NCI-H128 (cell line): Measurements from ENCODE around the gene ITGAD.
"Not testable (repeated sequence)": the region's sequence is repeated elsewhere in the genome, so short reads cannot be mapped to it uniquely, and the experiment has no call there.

ENCODE experiments used
- DNase-seq: peaks from one replicate; lab custom pipeline; 2025; ENCODE audit not compliant: unreplicated experiment; lab: John Stamatoyannopoulos, UW

Gene ITGAD

DNA sequence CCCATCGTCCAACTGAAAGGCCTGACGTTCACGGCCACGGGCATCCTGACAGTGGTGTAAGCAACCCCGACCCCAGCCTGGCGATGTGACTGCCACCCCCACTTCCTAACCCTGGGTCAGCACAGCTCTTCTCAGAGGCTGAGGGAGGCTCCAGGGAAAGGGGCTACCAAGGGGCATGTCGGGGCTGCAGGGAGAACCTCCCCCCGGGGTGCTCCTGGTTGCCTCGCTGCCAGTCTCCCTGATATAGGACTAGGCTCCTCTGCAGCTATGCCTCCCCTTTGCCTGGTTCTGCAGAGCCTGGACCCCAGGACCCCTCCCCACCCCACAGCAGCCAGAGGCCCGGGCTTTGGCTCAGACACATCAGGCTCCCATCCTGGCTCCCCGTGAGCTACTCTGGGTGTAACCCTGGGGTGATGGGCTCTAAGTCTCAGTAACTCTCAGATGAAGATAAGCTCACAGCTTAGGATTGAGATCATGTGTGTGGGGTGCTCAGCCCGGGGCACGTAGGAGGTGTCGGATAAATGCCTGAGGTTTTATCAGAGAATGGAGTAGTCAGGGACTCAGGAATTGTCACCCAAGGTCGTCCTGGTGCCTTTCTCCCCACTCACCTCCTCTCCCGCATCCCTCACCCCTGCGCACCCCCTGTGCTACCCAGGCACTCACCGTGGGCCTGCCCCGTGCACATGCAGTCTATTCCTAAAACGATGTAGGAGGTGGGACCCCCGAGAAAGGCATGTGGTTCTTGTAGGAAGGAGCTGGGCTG, 10.6 kb downstream of the ITGAD start:
- no peak for DNase-seq

DNA sequence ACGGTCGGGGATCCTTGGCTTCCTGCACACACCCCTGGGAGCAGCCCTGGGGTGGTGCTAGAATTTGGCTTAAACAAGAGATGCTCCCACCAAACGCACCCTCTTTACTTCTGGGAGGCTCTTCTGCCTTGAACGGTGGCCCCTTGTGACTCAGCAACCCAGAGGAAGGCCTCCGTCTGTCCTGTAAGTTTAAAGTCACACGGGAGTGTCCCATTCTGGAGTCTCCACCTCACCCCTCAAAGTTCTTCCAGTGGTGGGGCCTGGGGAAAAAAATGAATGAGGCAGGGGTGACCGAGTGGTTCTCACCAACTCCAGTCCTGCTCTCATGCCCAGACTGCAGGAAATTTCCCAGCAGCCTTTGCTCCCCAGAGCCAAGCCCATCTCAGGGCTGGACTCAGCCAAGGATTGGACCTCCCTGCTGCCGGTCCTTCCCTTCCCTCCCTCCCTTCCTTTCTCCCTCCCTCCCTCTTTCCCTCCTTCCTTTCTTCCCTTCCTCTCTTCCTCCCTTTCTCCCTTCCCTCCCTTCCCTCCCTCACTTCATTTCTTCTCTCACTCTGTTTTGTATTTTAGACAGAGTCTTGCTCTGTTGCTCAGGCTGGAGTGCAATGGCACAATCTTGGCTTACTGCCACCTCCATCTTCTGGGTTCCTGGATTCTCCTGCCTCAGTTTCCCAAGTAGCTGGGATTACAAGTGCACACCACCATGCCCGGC, 11.4 kb downstream of the ITGAD start:
- no peak for DNase-seq

DNA sequence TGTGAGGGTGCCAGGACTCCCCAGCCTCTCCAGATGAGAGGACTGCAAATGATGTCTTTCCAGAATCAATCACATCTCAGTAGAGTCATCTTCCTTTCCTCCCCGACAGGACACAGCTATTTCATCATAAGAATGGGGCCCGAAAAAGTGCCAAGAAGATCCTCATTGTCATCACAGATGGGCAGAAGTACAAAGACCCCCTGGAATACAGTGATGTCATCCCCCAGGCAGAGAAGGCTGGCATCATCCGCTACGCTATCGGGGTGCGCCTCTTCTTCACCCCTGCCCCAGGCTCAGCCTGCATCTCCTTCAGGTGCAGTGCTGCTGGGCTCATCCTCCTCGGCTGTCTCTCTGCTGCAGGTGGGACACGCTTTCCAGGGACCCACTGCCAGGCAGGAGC, 14.3 kb downstream of the ITGAD start:
- no peak for DNase-seq

DNA sequence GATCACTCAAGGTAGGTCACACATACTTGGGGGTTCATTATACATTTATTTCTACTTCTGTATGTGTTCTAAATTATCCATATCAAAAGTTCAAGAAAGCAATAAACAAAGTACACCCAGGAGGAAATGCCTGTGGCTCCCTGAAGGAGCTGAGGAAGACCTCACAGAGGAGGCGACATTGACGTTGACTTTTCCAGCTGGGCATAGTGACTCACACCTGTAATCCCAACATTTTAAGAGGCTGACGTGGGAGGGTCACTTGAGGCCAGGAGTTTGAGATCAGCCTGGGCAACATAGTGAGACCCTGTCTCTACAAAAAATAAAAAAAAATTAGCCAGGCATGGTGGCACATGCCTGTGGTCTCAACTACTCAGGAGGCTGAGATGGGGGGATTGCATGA, 16.3 kb downstream of the ITGAD start:
- DNase-seq = no peak

DNA sequence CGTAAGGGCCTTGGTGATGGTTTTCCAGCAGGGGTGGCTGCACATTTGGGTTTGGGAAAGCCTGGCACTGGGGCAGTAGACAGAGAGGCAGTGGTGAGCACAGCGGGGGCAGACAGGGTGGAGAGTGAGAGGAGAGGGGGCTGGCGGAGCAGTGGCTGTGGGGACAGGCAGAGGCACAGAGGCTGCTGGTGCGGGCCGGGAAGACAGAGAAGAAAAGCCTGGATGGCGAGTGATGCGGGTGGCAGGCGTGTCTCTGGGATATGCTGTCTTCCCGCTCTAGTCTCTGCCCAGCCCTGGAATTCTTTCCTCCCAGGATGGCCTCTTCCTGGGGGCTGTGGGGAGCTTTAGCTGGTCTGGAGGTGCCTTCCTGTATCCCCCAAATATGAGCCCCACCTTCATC, 16.9 kb downstream of the ITGAD start:
- no peak for DNase-seq

DNA sequence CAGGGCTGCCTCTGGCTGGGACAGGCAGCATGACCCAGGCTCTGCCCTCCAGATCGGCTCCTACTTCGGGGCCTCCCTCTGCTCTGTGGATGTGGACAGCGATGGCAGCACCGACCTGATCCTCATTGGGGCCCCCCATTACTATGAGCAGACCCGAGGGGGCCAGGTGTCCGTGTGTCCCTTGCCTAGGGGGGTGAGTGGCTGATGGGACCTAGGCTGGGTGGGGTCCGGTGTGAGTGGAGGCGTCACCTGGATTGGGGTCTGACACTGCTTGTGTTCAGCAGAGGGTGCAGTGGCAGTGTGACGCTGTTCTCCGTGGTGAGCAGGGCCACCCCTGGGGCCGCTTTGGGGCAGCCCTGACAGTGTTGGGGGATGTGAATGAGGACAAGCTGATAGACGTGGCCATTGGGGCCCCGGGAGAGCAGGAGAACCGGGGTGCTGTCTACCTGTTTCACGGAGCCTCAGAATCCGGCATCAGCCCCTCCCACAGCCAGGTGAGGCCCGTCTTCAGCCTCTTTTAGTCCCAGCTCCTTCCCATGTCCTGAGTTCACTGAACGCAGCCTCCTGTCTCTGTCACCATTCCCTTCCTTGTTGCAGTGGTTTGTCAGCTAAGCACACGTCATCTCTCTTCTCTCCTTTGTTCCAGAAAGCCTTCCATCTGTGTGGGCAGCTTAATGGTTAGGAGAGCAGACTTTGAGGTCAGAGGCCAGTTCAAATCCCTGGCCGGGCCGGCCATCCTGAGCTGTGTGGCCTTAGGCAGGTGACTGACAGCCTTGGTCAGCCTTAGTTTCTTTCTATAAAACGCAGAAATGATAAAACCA, 18.1 kb downstream of the ITGAD start:
- DNase-seq = no peak

DNA sequence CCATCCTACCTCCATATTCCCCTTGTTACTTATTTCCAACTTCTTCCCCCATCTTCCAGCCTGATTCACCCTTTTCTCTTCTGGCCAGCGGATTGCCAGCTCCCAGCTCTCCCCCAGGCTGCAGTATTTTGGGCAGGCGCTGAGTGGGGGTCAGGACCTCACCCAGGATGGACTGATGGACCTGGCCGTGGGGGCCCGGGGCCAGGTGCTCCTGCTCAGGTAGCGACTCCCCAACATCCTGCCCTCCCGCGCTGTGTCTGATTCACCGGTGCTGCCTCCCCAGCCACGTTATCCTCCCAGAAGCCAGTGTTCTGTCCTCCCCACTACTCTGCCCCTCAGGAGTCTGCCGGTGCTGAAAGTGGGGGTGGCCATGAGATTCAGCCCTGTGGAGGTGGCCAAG, 19.6 kb downstream of the ITGAD start:
- no peak for DNase-seq

DNA sequence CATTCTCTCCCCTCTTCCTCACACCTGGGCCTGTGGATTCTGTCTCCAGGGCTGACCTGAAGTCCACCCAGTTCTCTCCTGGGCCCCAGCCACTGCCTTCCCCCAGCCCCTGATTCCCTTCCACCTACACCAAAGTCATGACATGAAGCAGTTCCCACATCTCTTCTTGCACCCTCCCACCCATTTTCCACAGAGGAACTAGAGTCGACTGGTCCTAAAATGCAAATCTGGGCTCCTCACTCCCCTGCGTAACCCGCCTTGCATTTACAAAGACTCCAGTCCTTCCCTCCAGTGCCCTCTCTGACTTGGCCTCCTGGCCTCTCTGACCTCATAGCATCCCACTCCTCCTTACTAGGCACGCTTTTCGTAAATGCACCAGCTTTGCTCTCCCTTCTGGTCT, 20.2 kb downstream of the ITGAD start:
- DNase-seq = no peak

DNA sequence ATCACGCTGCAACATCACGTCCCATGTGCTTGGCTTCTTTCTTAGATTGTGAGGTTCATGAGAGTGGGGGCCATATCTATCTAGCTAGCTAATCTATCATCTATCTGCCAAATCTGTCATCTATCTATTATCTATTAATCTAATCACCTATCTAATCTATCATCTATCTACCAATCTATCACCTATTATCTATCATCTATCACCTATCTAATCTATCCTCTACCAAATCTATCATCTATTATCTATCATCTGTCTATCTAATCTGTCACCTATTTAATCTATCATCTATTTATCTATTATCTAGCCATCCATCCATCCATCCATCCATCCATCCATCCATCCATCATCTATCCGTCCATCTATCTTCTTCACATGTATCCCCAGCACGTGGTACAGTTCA, 20.8 kb downstream of the ITGAD start:
- no peak for DNase-seq

DNA sequence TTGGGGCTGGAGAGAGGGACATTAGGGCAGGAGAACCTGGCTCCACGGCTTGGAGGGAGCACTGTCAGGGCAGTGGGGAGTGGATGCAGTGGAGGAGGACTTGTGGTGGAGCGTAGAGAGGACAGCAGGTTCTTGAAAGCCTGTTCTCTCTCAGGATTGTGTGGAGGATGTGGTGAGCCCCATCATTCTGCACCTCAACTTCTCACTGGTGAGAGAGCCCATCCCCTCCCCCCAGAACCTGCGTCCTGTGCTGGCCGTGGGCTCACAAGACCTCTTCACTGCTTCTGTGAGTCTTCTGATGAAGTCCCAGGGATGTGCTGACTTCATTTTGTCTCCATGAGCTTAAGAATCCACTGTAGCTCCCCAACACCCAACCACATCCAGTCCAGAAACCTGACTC, 21.6 kb downstream of the ITGAD start:
- no peak for DNase-seq

DNA sequence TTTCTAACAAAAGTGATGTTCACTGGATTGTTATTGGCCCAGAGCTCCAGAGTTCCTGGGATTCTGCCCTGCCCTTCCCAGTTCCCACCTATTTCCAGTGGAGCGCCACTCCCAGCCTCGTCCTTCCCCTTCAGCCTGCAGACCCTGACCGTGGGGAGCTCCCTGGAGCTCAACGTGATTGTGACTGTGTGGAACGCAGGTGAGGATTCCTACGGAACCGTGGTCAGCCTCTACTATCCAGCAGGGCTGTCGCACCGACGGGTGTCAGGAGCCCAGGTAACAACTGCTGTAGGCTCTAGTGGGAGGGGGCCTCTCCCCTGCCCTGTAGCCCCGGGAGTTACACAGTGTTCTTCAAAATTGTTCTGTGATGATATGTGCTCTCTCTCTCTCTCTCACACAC, 23.2 kb downstream of the ITGAD start:
- no peak for DNase-seq

DNA sequence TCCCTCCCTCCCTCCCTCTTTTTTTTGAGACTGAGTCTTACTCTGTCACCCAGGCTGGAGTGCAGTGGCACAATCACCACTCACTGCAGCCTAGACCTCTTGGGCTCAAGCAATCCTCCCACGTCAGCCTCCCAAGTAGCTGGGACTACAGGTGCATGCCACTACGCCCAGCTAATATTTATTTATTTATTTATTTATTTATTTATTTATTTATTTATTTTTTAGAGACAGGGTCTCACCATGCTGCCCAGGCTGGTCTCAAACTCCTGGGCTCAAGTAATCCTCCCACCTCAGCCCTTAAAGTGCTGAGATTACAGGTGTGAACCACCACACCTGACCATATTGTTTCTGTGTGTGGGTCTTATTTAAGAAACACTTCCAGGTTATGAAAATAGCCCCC, 23.9 kb downstream of the ITGAD start:
- not testable (repeated sequence) for DNase-seq

DNA sequence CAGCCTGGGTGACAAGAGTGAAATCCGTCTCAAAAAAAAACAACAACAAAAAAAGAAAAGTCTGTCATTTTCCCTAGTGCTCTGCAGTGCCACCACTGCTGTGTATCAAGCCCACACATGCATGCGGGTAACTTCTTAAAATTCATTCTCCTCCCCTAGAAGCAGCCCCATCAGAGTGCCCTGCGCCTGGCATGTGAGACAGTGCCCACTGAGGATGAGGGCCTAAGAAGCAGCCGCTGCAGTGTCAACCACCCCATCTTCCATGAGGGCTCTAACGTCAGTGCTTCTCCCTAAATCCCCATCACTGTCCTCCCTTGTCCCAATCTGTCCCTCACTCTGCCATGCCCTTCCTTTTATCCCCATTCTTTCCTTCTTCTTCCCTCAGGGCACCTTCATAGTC, 24.8 kb downstream of the ITGAD start:
- DNase-seq = no peak

DNA sequence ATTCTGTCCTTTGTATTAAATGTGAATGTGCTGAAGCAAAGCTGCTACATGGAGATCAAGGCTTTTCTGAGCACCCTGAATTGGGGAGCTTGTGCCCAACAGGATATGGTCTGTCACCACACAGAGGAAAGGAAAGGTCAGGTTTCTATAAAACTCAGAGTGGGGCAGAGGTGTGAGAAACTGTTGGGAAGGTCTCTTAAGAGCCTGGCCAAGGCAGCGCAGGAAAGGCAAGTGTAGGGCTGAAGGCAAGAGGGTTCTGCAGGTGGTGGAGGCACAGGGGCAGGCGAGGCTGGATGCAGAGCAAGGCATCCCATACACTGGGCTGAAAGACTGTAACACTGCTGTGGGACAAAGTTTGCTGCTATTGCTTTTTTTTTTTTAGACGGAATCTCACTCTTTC, 26.9 kb downstream of the ITGAD start:
- DNase-seq = no peak

DNA sequence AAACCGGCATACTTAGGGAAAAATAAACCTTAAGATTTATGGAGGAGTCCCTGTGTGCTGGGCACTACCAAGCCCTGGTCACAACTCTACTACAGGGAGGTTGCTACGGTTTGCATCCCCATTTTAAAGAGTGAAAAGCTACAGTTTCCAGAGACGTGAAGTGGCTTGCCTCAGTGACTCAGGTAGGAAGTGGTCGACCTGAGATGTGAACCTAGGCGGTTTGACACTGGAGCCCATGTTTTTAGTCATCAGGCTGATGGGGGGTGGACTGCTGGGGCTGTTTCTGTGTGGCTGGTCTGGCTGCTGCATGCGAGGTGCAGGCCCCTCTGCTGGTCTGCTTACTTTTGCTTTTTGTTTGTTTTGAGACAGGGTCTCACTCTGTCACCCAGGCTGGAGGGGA, 28.5 kb downstream of the ITGAD start:
- no peak for DNase-seq

DNA sequence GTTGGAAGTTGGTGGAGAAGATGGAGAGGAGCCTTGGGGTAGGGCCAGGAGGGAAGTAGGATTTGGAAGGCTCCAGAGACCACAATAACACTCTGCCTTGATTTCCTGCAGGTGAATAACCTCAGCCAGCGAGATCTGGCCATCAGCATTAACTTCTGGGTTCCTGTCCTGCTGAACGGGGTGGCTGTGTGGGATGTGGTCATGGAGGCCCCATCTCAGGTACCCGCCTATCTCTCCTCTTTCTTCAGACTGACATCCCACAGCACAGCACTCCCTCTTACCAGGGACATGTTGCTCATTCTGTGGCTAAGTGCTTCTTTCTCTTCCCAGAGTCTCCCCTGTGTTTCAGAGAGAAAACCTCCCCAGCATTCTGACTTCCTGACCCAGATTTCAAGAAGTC, 30.1 kb downstream of the ITGAD start:
- DNase-seq = no peak

DNA sequence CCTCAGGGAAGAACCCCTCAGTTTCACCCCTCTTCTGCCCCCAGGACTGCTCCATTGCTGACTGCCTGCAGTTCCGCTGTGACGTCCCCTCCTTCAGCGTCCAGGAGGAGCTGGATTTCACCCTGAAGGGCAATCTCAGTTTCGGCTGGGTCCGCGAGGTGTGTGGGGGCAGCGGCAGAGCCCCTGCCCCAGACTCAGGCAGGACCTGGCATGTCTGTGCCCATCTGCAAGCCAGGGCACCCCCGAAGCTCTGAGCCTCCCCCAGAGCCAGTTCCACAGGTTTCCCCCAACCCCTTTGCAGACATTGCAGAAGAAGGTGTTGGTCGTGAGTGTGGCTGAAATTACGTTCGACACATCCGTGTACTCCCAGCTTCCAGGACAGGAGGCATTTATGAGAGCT, 30.7 kb downstream of the ITGAD start:
- DNase-seq = no peak

DNA sequence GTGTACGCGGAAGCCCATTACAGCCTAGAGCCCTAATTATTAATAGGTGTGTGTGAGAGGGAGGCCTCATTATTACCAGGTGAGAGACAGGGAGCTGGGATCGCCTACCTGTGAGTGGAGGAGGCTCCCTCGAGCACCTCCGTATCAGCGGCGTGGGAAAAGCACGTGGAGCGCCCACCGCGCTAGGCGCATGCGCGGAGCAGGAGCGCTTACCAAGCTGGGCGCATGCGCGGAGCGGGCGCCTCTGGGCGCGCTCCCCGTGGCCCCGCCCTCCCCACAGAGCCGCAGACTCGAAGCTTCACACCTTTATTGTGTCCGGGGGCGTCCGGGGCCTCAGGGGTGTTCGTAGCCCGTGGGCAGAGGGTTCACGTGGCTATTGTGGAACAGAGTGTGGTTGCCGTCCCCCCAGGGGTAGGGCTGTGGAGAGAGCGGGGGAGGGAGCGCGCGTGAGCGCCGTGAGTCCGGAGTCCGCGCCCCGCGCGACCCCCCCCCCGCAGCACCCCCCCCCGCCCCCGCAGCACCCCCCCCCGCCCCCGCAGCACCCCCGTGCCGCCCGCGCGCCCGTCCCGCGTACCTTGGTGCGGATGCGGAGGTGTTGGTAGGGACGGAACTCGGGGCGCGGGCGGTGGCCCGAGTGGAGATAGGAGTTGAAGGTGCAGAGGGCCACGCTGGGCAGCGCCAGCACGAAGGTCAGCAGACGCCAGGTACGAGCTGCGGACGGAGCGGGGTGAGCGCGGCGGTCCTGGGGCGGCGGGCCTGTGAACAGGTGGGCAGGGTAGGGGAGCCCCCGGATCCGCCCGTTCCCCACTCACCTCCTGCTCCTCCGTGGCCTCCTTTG, 34.5 kb downstream of the ITGAD start:
- no peak for DNase-seq

DNA sequence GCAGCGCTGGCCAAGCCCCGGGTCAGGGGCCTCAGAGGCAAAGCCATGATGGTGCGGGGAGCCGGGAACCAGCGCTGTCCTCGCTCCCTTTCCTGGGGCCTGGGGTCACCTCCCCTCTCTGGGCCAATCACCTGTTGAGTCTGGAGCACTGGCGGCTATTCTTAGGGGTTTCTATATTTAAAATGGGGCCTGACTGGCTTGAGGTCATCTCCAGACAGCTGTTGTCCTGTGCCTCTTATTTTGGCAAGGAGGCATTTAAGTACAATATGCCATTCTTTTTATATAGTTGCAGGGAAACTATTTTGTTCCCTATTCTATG, 35.1 kb downstream of the ITGAD start, which contains the start of gene COX6A2:
COX6A2 (minus strand) TSS at position 82 of the 319 bp plus-strand sequence; CDS start at position 47, 35 bp downstream.
- no peak for DNase-seq

DNA sequence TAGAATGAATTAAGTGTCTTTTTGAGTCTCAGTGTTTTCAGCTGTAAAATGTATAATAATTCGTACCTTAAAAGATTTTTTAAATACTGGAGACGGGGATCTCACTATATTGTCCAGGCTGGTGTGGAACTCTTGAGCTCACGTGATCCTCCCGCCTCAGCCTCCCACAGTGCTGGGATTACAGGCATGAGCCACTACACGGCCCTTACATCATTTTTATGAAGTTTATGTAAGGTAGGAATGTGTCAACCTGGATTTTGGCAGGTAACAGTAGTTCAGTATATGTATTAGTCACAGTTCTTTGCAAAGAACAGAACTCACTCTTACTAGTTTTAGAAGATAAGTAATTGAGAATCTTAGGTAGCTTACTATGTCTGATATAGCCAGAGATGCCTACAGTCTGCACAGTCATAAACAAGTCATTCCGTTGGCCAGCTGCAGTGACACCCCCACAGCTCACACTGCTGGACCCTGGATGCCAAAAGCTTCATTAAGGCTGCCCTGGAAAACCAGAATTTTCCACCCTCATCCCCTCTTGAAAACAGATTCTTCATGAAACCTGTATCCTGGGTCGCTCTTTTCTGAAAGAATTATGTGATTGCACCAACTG, 35.6 kb downstream of the ITGAD start:
- DNase-seq = no peak

DNA sequence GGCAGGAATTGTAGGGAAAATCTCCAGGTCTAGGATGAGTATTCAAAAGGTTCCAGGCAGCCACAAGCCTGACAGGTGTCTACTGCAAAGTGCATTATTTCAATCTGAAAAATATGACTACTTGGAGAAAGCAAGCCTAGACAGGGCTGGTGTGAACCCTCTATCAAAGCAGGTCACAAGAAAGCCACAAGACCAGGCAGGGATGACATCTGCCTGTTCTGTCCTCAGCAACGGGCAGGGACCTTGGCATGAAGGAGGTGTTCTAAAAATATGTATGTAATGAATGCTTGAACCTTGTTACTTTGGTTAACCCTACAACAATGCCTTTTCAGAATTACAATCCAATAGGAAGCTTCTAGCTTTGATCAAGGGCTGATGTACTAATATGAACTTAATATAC, 36.2 kb downstream of the ITGAD start:
- DNase-seq = no peak
